IPS-NIHi7 (cell line): ENCODE measurements around the gene MRM1.
"Not testable (repeated sequence)": the region's sequence is repeated elsewhere in the genome, so short reads cannot be mapped to it uniquely, and the experiment has no call there.

Experiments used
- DNase-seq: peaks from one replicate; pipeline ENCODE4 v3.0.0; 2012; ENCODE audit warnings: mixed read lengths; ENCODE audit errors: extremely low spot score

MRM1 gene

GRCh38 chr17:36600936-36601302, 464 bp upstream of the MRM1 start:
- peak; percentile 56 for DNase-seq

GRCh38 chr17:36602030-36602748, 806 bp downstream of the MRM1 start:
- no peak for DNase-seq

GRCh38 chr17:36602924-36603384, 1.6 kb downstream of the MRM1 start:
- peak; percentile 76 for DNase-seq

DNA sequence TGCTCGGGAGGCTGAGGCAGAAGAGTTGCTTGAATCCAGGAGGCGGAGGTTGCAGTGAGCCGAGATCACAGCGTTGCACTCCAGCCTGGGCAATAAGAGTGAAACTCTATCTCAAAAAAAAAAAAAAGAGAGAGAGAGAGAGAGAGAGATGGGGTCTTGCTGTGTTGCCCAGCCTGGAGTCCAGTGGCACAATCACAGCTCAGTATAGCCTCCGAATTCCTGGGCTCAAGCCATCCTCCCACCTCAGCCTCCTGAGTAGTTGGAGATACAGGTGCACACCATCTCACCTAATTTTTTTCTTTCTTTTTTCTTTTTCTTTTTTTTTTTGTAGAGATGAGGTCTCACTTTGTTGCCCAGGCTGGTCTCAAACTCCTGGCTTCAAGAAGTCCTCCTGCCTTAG, 3.6 kb downstream of the MRM1 start:
- DNase-seq = not testable (repeated sequence)

GRCh38 chr17:36608280-36608679, 6.9 kb downstream of the MRM1 start:
- DNase-seq = no peak

DNA sequence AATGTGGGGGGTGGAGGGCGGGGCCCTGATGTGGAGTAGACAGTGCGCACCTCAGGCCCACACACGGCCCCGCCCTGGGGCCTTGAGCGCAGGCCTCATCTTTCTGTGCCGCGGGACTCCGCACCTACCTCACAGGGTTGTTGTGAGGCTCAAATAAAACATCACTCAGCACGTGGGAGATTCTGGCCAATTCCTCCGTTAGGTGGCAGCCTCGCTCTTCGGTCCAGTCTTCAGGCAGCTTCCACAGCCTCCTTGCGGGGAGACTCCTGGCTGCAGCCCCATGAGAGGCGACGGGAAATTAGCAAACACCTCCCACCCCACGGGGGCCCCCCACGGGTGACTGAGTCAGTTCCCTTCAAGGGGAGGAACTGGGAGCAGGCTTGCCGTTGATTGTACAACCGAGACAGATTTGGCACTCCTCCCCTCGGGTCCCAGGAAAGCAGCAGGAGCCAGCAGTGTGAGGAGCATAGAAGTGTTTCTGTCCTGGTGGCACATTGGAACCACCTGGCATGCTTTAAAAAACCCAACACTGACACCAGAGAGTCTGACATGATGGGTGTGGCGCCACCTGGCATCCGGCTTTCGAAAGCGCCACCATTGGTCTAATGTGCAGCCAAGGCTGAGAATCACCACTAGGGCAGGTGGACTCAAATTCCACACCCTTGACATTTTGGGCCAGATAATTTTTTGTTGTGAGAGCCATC, 7.6 kb downstream of the MRM1 start:
- peak; percentile 52 for DNase-seq

- peak; percentile 43 for DNase-seq
These were observed 8.1 kb downstream of the MRM1 start for GRCh38 chr17:36609498-36609862.

DNA sequence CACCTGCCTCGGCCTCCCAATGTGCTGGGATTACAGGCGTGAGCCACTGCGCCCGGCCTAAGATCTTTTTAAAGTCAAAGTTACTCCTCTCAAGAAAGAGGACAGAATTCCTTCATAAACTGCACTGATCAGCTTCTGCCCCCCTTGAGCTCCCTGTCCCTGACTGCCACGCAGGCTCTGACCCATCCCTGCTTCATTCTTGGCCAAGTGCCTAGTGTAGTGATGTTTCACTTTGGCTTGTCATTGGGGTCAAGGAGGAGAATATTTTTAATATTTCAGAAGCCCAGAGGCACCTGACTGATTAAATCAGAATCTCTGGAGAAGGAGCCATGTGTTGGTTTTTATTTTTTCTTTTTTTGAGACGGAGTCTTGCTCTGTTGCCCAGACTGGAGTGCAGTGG, 9.1 kb downstream of the MRM1 start:
- DNase-seq = no peak

DNA sequence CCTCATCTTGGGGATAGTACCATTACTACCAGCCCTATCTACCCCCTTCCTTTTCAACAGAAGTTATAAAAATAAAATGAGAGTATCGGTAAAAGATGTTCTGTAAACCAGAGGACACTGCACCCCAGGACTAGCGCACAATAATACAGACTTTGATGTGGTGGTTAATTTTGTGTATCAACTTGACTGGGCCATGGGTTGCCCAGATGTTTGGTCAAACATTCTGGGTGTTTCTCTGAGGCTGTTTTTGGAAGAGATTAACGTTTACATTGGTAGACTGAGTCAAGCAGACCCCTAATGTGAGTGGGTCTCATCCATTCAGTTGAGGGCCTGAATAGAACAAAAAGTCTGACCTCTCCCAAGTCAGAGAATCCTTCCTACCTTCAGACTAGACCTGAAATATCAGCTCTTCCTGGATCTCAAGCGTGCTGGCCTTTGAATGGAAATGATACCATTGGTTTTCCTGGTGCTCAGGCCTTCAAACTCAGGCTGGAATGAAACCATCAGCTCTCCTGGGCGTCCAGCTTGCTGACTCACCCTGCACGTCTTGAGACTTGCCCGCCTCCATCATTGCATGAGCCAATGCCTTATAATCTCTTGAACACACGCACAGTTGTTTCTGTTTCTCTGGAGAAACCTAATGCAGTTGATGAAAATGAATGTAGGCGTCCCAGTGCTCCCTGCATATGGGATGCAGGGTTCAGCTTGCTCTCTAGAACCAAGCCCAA, 10.1 kb downstream of the MRM1 start:
- no peak for DNase-seq

DNA sequence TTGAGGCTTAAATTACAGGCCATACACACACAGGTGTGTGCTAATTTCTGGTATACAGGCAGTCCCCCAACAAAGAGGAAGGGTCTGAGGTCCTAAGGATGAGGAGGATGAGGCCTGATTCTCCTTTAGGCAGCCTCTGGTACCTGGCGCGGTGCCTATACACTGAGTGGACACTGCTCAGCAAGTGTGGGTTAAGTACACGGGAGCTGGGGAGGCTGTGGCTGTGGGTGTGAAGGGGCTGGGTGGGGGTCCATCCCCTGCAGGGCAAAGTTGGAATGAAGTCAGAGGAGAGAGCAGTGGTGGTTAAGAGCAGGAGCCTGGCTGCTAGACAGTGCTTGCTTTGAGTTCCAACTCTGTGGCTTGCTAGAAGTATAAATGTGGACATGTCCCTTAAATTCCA, 10.9 kb downstream of the MRM1 start:
- no peak for DNase-seq

DNA sequence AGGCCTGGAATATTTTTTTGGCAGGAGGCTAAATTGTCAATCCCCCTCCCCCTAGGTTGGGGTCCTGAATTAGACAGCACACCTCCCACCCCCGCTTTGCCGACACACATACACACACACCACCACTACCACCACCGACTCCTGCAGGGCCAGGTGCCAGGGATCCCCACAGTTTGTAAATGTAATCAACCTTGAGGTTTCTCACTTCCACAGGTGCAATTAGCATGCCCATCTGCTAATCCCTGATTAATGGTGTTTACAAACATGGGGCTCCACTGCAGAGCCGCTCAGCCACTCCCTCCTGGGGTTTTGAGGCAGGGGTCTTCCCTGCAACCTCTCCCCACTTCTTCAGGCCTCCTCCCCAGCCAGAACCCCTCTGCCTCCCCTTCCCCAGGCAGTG, 11.8 kb downstream of the MRM1 start:
- no peak for DNase-seq

- no peak for DNase-seq
These were observed 12.7 kb downstream of the MRM1 start for GRCh38 chr17:36614081-36614480.

DNA sequence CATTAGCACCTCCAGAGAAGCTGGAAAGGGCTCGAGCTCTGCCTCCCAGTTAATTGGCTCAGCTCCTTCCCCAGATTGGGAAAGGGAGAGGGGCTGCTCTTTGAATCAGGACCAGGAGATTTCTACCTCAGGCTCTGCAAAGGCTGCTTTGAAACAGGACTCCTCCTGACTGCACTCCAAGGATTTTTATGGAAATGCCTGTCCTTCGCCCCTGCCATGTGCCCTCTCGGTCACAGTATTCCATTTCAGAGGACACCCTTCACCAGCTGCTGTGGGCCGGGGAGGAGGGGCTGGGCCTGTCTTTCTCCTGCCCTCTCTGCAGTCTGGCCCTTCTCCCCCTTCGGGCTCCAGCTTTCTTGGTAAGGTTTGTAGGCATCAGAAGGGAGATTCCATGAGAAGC, 13.6 kb downstream of the MRM1 start:
- peak; percentile 27 for DNase-seq

DNA sequence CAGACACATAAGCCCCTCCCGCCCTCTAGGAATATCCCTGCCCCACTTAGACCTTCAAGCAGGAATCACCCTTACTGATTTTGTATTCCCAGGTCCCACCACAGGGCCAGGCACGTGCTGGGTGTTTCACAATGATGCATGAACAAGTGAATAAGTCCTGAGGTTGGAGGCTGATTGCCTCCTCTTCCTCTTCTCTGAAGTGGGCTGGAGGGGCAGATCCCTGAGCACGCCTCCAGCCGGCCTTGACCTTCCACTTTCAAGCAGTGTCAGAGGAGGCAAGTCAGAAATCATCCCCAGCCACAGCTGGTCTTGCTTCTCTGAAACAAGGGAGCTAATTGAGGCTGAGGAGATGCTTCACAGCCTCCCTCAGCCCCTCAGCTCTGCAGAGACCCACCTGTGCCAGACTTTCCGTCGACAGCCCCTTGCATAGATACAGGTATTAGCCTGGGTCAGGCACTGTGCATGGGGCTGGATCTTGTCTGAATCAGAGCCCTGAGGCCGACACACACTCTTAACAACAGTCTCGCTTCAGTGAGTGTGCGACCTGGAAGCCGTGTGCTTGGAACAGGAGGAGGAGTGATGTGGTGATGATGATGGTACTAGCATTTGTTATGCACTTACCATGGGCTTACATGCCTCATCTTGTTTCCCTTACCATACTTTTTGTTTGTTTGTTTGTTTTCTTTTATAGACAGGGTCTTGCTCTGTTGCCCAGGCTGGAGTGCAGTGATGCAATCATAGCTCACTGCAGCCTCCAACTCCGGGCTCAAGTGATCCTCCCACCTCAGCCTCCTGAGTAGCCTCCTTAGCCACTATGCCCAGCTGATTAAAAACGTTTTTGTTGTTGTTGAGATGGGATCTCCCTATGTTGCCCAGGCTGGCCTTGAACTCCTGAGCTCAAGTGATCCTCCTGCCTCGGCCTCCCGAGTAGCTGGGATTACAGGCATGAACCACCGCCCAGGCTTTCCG, 15.0 kb downstream of the MRM1 start:
- no peak for DNase-seq

DNA sequence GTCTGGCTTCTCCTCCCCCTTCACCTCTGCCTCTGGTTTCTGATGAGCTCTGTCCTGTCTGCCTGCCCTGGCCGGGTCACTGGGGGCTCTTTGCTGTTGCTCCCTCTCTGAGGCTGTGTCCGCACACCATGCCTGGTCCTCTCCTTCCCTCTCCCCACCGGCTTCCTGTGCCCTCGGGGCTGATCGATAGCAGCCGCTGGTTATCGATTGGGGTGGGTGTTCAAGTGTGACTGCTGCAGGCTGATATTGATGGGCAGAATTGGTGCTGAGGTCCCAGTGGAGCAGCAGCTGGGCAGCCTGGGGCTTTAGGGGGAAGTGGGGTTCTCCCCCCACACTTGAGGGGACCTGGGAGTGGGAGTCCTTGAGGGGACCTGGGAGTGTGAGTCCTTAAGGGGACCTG, 16.4 kb downstream of the MRM1 start:
- DNase-seq = no peak

DNA sequence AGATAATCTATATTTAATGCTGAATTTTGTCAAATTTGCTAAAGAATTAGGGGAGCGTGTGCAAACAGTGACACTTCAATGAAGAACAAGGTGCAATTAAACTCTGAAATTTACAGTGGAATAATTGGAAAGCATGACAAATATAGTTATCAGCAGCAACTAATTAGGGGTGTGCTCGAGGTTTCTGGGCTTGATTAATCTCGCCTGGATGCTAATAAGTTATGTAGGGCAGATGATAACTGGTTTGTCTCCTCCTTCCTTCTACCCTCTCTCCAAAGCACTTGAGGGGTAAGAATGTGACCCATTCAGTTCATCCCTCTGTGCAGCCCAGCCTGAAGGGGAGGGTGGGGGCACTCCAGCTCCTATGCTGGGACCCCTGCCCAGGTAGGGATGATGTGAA, 21.9 kb downstream of the MRM1 start:
- no peak for DNase-seq

DNA sequence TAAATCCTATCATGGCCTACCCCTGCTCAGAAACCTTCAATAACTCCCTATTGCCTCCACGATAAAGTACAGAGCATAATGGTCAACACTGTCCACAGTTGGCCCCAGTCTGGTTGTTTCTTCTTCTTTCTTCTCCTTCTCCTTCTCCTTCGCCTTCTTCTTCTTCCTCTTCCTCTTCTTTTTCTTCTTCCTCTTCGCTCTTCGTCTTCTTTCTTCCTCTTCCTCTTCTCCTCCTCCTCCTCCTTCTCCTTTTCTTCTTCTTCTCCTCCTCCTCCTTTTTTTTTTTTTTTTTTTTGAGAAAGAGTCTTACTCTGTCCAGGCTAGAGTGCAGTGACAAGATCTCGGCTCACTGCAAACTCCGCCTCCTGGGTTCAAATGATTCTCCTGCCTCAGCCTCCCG, 23.8 kb downstream of the MRM1 start:
- DNase-seq = no peak

DNA sequence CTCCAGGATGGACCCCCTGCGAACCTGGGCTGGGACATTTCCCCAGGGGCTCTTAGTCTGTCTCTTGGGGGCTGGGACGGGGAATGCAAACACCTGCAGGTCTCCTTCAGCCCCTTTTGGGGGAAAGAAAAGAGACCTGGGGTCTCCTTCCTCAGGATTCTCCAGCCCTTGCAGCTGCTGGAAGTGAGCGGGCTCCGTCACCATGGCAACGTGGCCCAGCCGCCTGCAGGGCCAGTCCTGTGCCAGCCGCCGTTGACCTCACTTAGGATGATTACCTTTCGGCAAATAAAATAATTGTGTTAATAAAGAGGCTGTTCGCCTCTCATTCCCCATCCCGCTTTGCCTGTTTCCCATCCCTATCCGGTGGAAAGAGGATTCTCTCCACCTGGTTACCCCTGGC, 25.7 kb downstream of the MRM1 start:
- DNase-seq = no peak

DNA sequence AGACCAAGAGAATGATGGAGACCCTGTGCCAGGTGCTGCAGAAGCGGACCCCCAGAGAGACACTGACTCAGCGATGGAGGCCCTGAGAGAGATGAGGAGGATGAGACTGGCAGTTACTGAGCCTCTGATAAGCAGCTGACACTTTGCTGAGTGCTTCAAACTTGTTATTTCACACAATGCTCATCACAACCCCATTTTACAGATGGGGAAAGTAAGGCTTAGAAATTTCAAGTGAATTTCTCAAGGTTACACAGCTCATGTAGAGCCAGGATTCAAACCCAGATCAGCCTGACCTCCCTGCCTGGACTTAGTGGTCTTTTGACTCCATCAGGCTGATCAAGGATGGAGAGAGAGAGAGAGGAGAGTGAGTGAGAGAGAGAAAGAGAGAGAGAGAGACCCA, 27.2 kb downstream of the MRM1 start:
- no peak for DNase-seq

GRCh38 chr17:36629252-36629847, 28.0 kb downstream of the MRM1 start:
- peak; percentile 90 for DNase-seq

GRCh38 chr17:36629970-36630502, 28.7 kb downstream of the MRM1 start:
- no peak for DNase-seq
